GM21529 (cell line): ENCODE measurements around the gene WBP2NL.

Source experiments
- ATAC-seq: cut with Tn5 transposase; IDR thresholded peaks from one replicate; pipeline ENCODE4 v1.9.1; 2021; ENCODE audit not compliant: unreplicated experiment

The WBP2NL gene

GRCh38 chr22:41978732-41979131 lies 19.9 kb upstream of the WBP2NL start:
- ATAC-seq = no peak

GRCh38 chr22:41979423-41980250 lies 19.0 kb upstream of the WBP2NL start:
- ATAC-seq = no peak

DNA sequence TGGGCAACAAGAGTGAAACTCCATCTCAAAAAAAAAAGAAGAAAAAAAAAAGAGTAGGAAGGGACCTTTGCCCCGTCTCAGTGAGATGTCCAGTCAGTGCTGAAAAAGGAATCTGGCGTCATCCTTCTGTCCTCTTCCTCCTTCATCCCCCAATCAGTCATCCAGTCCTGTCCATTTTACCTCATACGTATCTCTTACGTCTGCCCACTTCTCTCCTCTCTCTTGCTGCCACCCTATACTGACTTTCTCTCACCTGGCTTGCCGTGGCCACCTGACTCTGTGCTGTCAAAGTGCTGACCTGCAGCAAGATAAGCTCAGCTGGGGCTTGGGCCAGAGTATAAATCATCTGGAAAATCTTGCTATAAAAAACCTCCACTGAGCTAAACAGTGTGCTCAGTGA lies 15.7 kb upstream of the WBP2NL start:
- ATAC-seq = no peak

DNA sequence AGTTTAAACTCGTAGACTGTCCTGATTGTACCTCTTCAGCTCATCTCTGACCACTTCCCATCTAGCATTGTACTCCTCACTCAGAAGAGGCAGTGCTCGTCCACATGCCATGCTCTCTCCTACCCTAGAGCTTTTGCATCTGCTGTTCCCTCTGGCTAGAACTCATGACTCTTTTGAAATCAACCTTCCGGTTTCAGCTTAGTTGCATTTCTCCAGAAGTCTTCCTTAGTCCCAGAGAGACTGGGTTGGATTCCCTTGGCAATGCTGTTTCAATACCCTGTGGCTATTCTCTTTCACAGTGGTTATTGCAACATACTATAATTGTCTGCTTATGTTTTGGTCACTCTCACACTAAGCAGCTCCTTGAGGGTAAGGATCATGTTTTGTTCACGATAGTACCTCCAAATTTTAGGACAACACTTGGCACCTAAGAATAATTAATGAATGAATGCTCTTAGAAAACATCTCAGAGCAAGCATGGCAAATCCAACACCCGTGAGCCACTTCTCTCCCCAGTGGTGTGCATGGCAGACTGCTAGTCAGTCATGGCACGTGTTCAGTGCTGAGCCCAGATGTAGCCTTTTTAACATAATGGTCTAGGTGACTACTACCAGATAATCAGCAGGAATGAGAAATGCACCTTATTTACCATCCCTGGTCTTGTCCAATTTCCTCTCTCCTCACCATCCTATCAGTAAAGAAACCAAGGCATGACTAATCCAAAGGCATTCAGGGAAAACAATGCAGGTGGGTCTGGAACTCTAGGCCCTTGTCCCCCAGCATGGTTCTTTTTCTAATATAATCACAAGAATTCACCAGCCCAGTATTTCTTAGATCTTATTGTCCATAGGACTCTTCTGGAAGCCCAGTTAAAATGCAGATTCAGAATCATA lies 14.8 kb upstream of the WBP2NL start:
- no peak for ATAC-seq

DNA sequence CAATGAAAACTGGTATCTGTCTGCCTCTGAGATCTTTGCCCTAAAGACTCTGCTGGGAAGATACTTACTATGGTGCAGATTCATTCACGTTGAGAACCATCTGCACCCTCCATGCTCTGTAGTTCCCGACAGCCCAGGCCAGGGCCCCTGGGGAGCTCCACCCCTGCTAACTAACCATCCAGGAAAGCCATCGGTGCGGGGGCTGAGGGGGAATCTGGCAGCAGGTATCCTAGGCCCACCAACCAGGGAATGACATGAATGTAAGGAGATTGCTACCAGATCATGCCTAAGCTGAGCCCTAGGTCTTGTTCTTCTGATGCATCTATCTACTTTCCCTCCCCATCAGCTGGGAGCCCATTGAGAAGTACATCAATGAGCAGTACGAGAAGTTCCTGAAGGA lies 11.3 kb upstream of the WBP2NL start:
- no peak for ATAC-seq

GRCh38 chr22:41989246-41989645 lies 9.3 kb upstream of the WBP2NL start:
- ATAC-seq = no peak

- no peak for ATAC-seq
Observed at GRCh38 chr22:41991111-41991510, 7.5 kb upstream of the WBP2NL start.

DNA sequence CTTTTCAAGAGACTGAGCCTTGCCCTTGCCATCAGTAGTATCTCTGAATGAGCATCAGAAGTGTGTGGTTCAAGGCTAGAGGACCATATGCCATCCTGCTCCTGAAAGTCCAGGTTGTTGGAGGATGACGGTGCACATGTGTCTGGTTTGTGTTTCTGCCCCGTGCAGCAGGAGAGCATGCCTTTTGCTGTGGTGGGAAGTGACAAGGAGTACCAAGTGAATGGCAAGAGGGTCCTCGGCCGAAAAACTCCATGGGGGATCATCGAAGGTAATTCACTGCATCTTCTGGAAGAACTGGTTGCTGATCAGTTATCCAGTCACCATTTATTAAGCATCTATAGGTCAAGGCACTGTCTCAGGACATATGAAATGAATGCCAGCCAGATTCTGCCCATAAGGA lies 6.1 kb upstream of the WBP2NL start:
- no peak for ATAC-seq

DNA sequence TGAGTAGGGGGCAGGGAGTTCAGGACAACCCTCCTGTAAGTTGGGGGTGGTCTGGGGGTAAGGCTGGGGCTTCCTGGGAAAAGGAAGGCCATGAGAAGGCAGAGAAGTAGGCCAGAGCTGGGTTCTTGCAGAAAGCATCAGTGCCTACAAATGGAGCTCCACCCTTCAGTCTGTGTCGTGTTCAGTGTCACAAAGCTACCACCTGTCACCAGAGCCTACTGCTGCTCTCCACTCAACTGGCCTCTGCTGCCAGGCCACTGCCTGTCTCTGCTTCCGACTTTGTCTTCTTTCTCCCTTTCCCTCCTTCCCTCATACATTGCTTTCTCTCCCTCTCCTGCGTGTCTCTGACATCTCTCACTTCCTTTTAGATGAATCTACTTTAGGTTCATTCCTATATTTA lies 3.4 kb upstream of the WBP2NL start:
- no peak for ATAC-seq

DNA sequence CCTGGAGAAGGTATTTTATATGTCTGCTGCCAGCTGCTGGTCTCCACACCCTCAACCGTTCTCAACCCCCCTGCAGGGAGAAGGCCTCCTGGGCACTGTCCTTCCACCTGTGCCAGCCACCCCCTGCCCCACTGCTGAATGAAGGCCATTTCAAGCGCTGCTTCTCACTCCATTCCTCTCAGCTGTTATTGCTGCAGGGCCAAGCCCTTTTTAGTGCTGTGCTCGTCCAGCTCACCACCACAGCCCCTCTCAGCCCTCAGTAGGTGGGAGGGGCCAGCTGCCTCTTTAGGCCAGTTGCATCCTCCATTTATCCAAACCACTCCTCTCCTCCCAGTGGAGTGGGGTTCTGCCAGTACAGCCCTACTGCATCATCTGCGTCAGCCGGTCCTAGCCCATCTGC lies 1.8 kb upstream of the WBP2NL start:
- ATAC-seq = no peak

GRCh38 chr22:42000466-42000865 lies 1.9 kb downstream of the WBP2NL start:
- ATAC-seq = no peak

DNA sequence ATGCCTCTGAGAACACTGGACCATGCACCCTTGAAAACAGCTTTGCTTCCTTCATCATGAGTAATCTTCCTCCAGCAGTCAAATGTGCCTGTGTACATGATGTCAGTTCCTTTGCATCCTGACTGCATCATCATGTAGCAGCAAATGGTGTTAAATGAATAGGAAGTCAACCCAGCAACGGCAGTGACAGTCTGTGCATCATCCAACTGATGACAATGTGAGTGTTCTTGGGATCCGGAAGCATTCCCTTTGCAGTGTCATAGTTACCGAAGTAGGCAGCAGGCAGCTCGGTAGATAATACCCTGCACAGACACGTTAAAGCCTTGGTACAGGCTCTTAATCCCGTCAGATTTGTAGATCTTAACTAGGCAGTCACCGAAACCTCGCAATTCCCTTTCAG lies 2.5 kb downstream of the WBP2NL start:
- no peak for ATAC-seq

GRCh38 chr22:42001706-42002105 lies 3.1 kb downstream of the WBP2NL start:
- no peak for ATAC-seq

DNA sequence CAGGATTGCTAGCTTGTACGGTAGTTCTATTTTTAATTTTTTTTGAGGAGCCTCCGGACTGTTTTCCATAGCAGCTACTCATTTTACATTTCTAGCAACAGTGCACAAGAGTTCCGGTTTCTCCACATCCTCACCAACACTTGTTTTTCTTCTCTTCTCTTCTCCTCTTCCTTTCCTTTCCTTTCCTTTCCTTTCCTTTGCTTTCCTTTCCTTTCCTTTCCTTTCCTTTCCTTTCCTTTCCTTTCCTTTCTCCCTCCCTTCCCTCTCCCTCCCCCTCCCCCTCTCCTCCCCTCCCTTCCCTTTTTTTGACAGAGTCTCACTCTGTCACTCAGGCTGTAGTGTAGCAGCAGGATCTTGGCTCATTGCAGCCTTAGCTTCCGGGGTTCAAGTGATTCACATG lies 9.3 kb downstream of the WBP2NL start:
- ATAC-seq = no peak

DNA sequence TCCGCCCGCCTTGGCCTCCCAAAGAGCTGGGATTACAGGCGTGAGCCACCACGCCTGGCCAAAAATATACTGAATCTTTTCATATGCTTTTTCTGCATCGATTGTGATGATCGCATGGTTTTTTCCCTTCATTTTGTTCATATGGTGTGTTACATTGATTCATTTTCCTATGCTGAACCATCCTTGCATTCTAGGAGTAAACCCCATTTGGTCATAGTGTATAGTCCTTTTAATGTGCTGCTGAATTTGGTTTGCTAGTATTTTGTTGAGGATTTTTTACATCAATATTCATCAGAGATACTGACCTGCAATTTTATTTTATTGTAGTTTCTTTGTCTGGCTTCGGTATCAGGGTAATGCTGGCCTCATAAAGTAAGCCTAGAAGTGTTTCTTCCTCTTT lies 12.2 kb downstream of the WBP2NL start:
- ATAC-seq = no peak

GRCh38 chr22:42013385-42013784 lies 14.8 kb downstream of the WBP2NL start:
- ATAC-seq = no peak

- no peak for ATAC-seq
Observed at GRCh38 chr22:42016111-42016510, 17.5 kb downstream of the WBP2NL start.

DNA sequence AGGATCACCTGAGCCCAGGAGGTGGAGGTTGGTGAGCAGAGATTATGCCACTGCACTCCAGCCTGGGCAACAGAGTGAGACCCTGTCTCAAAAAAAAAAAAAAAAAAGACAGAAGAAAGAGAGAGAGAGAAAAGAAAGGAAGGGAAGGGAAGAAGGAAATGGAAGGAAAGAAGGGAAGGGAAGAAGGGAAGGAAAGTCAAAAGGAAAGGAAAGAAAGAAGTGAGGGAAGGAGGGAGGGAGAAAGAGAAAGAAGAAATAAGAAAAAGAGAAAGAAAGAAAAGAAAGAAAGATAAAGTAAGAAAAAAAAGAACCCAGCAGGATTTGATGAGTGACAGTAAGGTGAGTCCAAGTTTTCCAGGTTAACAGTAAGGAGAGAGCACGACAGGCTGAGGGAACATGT lies 19.6 kb downstream of the WBP2NL start:
- no peak for ATAC-seq

DNA sequence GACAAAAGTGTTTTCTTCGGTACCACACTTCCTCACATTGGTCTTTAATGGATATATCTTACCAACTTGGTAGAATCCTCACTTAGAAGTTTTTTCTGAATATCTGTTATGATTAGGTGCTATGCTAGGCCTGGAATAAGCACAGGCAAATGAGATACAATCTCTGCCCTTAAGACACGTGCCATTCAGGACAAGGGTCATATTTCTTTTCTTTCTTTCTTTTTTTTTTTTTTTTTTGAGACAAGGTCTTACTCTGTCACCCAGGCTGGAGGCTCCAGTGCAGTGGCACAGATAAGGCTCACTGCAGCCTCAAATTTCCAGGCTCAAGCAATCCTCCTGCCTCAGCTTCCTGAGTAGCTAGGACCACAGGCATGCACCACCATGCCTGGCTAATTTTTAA lies 23.0 kb downstream of the WBP2NL start:
- ATAC-seq = no peak

DNA sequence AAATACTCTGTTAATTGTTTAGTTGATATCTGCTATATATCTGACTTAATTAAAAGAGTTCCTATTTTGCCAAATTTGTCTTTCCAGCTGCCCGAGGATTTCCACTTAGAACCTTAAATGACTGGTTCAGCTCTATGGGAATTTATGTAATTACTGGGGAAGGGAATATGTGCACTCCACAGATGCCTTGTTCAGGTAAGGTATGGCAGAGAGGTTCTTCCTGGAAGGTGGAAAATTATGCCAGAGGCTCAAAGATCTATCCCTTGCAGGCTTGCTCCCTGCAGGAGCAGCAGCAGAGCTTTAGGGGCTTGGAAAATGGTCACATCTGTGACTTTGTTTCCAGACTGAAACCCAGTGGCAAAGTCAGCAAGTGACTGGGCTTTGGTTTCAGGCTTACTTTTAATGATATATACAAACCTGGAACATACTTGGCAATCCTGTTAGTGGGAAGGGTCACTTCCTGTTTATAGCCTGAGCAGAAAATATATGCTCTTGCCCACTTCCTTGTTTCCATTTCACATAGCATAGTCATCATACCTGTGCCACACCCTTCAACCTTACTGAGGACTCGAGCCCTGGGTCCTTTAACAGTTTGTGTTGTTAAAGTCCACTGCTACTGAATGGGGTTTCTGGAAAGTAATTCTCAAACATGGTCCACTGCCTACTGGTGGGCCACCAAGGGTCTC lies 23.7 kb downstream of the WBP2NL start:
- no peak for ATAC-seq

- no peak for ATAC-seq
Observed at GRCh38 chr22:42025421-42025820, 26.8 kb downstream of the WBP2NL start.

DNA sequence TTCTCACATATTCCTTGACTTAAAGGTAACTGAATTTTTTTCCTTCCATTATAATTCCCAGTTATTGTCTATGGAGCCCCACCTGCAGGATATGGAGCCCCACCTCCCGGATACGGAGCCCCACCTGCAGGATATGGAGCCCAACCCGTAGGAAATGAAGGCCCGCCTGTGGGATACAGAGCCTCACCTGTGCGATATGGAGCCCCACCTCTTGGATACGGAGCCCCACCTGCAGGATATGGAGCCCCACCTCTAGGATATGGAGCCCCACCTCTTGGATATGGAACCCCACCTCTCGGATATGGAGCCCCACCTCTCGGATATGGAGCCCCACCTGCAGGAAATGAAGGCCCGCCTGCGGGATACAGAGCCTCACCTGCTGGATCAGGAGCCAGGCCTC lies 28.1 kb downstream of the WBP2NL start:
- ATAC-seq = no peak
